GM21576 (cell line): ENCODE data around the gene FANK1.

Experiments
- ATAC-seq: cut with Tn5 transposase; IDR thresholded peaks from one replicate; pipeline ENCODE4 v1.9.1; 2021; ENCODE audit warnings: mild to moderate bottlenecking, moderate library complexity; ENCODE audit not compliant: unreplicated experiment

FANK1 gene

DNA sequence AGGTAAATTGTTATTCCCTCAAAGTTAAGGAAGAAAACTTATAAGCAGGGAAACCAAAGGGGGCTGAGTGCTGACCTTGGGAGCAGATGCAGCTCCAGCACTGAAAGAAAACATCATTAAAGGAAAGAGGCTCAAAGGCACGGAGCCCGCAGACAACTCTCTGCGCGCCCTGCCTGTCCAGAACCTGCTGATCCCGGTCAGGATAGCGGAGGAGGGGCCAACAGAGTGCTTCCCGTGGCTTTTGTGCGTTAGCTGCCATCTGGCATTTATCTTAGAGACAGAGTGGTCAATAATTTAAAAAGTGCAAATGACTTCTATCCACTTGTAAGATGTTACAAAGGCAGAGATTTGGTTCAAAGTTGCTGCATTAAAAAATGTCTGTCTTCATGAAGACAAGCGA is 162.1 kb downstream of the FANK1 start:
- ATAC-seq: no peak
